Stimulated activated CD4-positive, alpha-beta T cell treated with anti-CD3 and anti-CD28 coated beads, Interleukin-4, amount 100 ng/mL, for 1 hour (primary cell): ENCODE results near the gene DHRSX.
A peak's percentile ranks its signal among the peaks of the same experiment; 100 is the strongest.
"Not testable (repeated sequence)": the region's sequence is repeated elsewhere in the genome, so short reads cannot be mapped to it uniquely, and the experiment has no call there.

ENCODE experiments used
- DNase-seq: peaks from one replicate; pipeline ENCODE4 v3.0.0-alpha.2; 2020

Gene DHRSX

DNA sequence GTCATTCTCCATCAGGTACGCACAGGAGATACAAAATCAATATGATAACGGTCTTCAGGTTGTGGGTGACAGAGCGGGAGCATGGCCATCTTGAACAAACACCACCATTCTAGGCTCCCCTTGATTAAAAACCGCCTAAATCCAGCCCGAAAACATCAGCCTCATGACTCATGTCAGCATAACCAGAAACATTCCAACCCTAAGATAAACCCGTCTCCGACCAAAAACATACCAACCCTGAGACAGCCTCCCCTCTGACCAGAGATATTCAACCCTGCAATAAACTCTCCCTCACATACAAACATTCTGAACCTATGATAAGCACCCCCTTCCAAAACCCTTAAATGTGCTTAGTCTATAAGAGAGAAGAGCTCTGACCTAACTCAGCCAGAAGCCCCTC, 157.9 kb downstream of the DHRSX start:
- DNase-seq = no peak

GRCh38 chrX:2342281-2342688, 158.5 kb downstream of the DHRSX start:
- no peak for DNase-seq

DNA sequence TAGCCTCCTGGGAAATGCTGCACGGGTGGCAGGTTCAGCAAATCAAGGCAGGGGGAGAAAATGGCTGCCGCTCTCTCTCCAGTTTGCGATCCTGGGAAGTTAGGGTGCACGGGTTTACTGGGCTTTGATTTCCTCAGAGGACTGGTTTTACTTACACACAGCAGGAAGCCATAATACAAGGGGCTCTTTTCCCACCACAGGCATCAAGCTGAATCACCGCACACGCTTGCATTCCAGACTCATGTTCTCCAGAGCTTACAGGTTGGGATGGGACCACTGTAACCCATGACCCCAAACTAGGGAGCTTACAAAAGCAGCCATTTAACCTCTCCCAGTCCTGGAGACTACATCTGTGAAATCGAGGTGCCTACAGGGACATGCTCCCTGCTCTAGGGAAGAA, 159.8 kb downstream of the DHRSX start:
- no peak for DNase-seq

- no peak for DNase-seq
Measured at GRCh38 chrX:2336181-2336580, 164.6 kb downstream of the DHRSX start.

GRCh38 chrX:2334237-2334636, 166.5 kb downstream of the DHRSX start:
- DNase-seq = no peak

GRCh38 chrX:2332252-2332651, 168.5 kb downstream of the DHRSX start:
- no peak for DNase-seq

GRCh38 chrX:2330910-2331309, 169.9 kb downstream of the DHRSX start:
- DNase-seq = no peak

DNA sequence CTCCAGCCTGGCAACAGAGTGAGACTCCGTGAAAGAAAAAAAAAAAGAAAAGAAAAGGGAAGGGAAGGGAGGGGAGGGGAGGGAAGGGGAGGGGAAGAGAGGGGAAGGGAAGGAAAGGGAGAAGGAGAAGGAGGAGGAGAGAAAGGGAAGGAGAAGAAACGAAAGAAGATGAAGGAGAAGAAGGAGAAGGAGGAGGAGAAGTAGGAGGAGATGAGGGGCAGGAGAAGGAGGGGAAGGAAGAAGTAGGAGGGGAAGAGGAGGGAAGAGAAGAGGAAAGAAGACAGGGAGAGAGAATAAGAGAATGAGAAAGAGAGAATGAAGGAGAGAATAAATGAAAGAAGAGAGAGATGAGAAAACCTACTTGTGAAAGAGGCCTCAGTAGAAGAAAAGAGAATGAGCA, 170.3 kb downstream of the DHRSX start:
- no peak for DNase-seq

DNA sequence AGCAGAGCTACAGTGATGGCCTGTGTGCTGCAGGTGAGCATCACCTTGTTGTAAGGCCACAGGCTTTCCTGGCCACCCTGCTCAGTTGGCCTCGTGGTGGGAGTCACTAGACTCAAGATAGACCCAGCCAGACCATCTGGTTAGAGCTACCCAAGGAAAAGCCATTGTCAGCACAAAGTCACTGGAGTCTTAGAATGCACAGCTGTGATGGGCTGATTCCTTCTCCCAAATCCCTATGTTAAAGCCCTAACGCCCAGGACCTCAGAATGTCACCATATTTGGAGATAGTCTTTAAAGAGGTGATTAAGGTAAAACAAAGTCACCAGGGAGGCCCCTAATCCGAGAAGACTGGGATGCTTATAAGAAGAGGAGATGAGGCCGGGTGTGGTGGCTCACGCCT, 173.4 kb downstream of the DHRSX start:
- no peak for DNase-seq

- DNase-seq = peak; percentile 5
Measured at GRCh38 chrX:2325076-2325784, 175.5 kb downstream of the DHRSX start.

- DNase-seq = no peak
Measured at GRCh38 chrX:2324151-2324550, 176.6 kb downstream of the DHRSX start.

DNA sequence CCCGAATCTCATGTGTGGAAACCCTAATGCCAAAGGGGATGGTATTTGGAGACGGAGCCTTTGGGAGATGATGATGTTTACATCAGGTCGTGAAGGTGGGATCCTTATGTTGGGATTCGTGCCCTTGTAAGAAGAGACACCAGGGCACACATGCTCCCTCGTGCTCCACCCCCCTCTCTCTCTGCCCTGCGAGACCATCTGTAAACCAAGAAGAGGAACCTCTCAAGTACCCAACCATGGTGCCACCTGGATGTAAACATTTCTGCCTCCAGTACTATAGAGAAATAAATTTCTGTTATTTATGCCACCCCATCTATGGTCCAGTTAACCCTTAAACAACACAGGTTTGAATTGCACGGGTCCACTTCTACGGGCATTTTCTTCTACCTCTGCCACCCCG, 179.4 kb downstream of the DHRSX start:
- DNase-seq = no peak

DNA sequence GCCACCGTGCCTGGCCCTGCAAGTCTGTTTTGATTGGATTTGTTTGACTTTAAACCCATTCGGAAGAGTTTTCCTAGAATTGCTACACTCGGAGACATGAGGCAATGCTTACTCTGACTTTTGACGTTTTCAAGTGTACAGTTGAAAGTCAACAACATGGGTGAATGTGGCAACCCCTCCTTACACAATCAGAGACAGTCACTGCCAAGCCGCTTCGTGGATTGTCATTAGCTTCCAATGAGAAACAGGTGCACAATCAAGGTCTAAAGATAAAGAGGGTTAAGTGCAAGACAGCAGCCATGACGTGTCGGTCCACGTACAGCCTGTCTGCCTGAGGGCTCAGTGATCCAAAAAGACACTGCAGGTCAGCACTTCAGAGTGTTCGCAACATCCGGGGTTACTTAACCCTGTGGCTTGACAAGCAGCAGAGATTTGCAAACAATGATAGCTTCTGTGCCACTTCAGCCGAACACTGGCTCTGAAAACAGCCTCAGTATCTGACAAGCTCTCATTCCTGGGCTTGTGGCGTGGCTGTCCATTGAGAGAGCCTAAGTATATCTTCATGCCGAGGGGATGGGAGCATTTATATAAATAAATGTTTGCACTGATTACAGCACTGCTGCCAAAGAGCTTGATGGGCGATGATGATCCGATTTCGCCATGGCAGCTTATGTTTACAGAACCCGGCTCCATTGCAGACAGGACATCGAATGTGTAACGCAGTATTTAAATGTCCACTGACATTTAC, 180.0 kb downstream of the DHRSX start:
- DNase-seq = no peak

- no peak for DNase-seq
Measured at GRCh38 chrX:2320089-2320488, 180.7 kb downstream of the DHRSX start.

- DNase-seq = no peak
Measured at GRCh38 chrX:2318371-2318770, 182.4 kb downstream of the DHRSX start.

GRCh38 chrX:2317527-2318055, 183.2 kb downstream of the DHRSX start:
- no peak for DNase-seq

DNA sequence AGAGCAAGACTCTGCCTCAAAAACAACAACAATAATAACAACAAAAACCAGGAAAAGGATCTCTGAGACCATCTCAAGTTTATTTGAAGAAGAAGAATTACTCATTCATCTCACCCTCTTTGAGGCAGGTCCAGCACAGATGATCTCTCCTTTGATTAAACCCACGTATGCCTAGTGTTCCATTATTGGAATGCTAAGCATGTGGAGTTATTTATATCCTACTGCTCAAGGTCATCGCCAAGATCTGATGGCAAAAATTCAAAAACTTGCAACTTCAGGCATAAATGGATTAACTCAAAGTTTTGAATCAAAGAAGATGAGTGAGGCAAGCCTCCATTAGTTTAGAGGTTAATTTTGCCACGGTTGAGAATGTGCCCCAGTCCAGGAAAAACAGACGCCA, 184.2 kb downstream of the DHRSX start:
- no peak for DNase-seq

- no peak for DNase-seq
Measured at GRCh38 chrX:2315434-2315833, 185.3 kb downstream of the DHRSX start.

DNA sequence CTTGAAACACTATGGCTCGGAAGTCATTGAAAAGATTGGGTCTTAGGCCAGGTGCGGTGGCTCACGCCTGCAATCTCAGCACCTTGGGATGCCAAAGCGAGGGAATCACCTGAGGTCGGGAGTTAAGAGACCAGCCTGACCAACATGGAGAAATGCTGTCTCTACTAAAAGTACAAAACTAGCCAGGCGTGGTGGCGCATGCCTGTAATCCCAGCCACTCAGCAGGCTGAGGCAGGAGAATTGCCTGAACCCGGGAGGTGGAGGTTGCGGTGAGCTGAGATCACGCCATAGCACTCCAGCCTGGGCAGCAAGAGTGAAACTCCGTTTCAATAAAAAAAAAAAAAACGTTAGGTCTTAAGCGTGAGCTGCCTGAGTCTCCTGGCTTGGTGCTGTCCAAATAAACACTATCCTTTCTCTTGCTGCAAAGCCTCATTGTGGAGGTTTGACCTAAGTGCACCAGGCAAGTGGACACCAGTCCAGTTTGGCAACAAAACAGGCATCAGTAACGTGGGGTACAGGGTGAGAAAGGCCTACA, 185.9 kb downstream of the DHRSX start:
- no peak for DNase-seq

DNA sequence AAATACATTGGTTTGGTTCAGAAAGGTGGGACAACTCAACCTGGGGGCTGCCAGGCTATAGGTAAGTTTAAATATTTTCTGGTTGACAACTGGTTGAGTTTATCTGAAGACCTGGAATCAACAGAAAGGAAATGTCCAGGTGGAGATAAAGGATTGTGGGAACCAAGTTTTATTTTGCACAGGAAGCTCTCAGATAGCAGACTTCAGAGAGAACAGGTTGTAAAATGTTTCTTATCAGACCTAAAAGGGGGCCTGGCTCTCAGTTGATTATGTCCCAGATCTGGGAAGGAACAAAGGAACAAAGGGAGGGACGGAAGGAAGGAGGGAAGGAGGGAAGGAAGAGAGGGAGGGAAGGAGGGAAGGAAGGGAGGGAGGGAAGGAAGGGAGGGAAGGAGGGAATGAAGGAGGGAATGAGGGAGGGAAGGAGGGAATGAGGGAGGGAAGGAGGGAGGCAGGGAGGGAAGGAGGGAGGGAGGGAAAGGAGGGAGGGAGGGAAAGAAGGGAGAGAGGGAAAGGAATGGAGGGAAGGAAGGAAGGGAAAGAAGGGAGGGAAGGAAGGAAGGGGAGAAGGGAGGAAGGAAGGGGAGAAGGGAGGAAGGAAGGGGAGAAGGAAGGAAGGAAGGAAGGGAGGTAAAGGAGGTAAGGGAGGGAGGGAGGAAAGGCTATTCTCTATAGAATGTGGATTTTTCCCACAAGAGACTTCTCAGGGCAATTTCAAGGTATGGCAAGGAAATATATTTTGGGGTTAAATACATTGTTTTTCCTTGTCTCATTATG, 186.7 kb downstream of the DHRSX start:
- no peak for DNase-seq

- DNase-seq = not testable (repeated sequence)
Measured at GRCh38 chrX:2312061-2312591, 188.7 kb downstream of the DHRSX start.

DNA sequence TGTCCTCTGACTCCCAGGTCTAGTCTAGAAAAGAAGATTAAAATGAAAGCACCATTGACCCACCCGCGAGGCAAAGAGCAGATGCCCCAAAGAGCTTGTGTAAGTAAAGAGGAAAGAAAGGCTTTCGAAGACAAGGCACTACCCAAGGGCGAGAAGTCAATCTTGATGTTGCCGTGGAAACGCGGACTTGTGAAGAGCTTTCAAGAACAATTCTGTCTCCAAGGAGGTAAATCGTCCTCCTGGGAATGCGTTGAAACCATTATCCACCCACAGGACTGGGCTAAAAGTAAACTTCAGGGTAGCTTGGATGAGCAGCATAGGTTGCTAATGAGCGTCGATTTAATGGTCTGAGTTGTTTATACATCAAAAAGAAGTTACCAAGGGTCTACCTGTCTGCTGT, 189.3 kb downstream of the DHRSX start:
- no peak for DNase-seq

GRCh38 chrX:2301901-2302300, 198.9 kb downstream of the DHRSX start:
- no peak for DNase-seq
